HG02938 (cell line): ENCODE results near the gene MPPED1.

ENCODE experiments used
- ATAC-seq: cut with Tn5 transposase; IDR thresholded peaks from one replicate; pipeline ENCODE4 v1.9.1; 2021; ENCODE audit warnings: mild to moderate bottlenecking, moderate library complexity; ENCODE audit not compliant: unreplicated experiment

Gene MPPED1

DNA sequence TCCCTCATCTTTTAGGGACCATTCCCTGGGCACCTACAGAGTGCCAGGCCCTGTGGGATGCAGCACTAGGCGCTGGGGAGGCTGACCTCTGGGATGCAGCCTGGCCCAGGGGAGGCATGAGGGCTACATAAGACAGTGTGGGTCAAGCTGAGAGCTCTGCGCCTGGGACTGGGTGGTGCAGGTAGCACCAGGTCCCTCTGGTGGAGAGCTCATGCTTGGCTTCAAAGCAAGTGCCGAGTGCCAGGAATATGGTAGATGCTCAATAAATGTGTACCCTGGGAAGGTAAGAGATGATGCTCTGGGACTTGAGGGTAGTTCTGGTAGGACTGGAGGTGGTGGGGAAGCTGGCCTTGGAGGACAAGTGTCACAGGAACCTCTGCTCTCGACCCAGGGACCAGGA, 2.0 kb upstream of the MPPED1 start:
- ATAC-seq, result no peak

DNA sequence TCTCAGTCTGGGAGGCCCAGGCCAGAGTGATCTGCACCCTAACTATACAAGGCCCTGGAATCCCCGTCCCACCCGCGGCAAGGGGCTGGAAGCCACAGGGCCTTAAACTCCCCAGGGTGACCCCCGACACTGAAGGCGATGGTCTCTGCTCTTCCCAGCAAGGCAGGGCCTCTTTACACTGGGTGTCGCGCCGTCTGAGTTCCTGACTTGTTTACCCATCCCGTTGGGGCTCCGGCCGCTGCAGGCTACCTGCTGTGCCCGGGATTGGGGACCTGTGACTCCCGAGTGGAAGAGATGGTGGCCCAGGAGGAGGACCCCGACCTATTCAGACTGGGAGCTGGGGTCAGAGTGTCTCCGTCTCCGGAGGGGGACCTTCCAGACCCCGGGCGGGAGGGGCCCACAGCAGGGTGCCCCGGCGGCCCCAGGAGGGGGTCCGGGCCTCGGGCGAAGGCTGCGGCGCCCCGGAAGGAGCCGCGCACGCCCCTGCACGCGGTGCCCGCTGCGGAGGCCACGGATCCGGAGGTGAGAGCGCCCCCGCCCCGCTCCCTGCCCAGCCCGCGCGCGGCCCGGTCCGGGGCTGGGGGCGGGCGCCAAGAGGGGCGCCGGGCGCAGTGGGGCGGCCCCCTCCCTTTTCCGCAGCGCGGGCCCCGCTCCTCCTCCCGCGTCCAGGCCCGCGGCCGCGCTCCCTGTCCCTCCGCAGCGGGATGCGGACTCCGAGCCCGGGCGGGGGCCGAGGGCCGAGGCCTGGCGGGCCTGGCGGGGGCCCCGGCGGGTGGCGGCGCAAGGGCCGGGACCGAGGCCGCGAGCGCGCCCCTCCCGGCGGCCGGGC, 560 bp upstream of the MPPED1 start:
- no peak for ATAC-seq

- ATAC-seq, result no peak
These were observed 1.3 kb downstream of the MPPED1 start for GRCh38 chr22:43412808-43413795.

GRCh38 chr22:43413826-43414225, 2.0 kb downstream of the MPPED1 start:
- ATAC-seq, result no peak

DNA sequence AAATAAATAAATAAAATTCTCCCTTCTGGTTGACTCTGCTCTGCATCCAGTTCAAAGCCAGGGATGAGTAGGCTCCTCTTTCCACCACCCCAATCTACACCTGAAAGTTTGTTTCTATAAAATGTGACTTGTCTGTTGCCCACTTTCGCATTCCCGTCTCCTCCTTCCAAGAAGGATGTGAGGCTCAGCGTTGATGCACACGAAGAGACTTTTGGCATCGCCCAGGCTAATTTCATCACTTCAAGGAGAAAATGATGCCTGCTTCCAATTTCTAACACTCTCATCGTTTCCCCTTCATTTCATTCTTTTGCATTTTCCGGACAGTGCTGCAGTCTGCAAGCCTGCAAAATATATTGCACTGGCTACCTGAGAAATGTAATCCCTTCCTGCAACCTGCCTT, 3.9 kb downstream of the MPPED1 start:
- no peak for ATAC-seq

- ATAC-seq, result no peak
These were observed 5.7 kb downstream of the MPPED1 start for GRCh38 chr22:43417555-43417954.

- no peak for ATAC-seq
These were observed 6.4 kb downstream of the MPPED1 start for GRCh38 chr22:43418079-43418825.

GRCh38 chr22:43419371-43420080, 7.7 kb downstream of the MPPED1 start:
- no peak for ATAC-seq

GRCh38 chr22:43421046-43421665, 9.3 kb downstream of the MPPED1 start:
- no peak for ATAC-seq

- no peak for ATAC-seq
These were observed 10.3 kb downstream of the MPPED1 start for GRCh38 chr22:43421914-43422615.

DNA sequence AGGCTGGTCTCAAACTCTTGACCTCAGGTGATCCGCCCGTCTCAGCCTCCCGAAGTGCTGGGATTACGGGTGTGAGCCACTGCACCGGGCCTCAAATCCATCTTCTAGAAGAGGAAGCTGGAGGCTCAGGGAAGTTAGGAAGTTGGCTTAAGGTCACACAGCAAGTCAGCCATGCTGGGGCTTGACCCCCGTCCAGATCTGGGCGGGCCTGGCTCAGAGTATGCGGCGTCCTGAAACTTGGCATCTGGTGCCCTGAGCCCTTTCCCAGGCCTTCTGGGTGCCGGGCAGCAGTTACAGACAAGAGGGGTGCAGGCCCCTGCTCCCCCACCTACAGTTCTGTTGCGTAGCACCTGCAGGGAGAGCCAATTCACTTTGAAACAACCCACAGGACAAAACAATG, 11.2 kb downstream of the MPPED1 start:
- ATAC-seq, result no peak

GRCh38 chr22:43424201-43424600, 12.4 kb downstream of the MPPED1 start:
- ATAC-seq, result no peak

GRCh38 chr22:43424666-43425630, 13.1 kb downstream of the MPPED1 start:
- ATAC-seq, result no peak

GRCh38 chr22:43425976-43426785, 14.4 kb downstream of the MPPED1 start:
- no peak for ATAC-seq

DNA sequence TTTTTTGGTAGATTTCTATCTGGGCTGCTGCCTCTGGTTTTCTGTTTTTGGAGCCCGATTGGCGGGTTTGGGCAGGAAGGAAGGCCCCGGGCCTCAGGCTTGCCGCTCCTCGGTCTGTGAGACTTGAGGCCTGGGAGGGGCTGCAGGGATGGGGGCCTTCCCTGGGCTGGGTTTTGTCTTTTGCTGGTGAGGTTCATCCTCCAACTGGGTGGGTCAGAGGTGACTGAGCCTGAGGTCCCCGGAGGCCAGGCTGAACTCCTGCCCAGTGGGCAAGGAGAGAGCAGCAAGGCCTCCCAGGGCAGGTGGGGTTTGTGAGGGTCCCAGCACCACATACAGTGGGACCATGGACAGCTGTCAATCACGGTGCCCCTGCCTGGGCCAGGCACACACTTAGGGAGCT, 15.0 kb downstream of the MPPED1 start:
- no peak for ATAC-seq

- ATAC-seq, result no peak
These were observed 15.6 kb downstream of the MPPED1 start for GRCh38 chr22:43427296-43428004.

DNA sequence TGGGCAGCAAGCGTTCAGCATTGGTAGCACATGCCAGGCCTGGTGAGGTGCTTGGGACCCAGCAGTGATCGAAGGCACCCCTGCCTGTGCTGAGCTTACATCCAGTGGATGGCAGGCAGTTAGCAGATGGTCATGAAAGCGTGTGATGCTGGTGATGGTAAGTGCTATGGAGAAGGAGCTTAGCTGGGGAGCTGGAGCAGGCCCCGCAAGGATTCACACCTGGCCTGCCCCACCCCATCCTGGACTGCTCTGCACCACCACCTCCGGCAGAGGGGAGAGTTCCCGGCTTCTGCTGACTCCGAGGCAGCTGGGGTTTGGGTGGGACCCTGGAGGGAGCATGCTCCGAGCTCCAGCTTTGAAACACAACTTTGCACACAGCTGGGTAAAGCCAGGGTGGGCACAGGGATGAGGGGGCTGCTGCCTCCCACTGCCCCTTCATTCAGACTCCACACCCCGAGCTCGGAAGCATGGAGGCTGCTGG, 16.2 kb downstream of the MPPED1 start:
- ATAC-seq, result no peak
